Adrenal gland (tissue), 12 donors: ENCODE results near the gene NBDY. TPM values are rescaled to one million over a fixed set of nuclear protein-coding genes. Genes with fewer than 3 reads are reported as not detected.

Experiments
- DNase-seq, 7 donors: peaks; one replicate each; pipeline ENCODE4 v3.0.0-alpha.2; 2019 to 2020
- H3K27ac ChIP-seq, 5 donors: fragments of 200-600 bp; sonication (generic) in 4 of 5; 1 replicate in 3 of 5; 2 replicates in 2 of 5; pipeline versions ENCODE4 v1.5.1 to v1.8.0; 2016 to 2020; ENCODE audit warnings: mild to moderate bottlenecking in 1 of 5
- H3K27me3 ChIP-seq: fragments of 200-600 bp; 2 replicates; pipeline ENCODE4 v1.8.0; 2021
- H3K36me3 ChIP-seq, 2 donors: fragments of 200-600 bp; replicated peaks in 1 of 2; 1 replicate in 1 of 2; 2 replicates in 1 of 2; pipeline versions ENCODE4 v1.5.1 to v1.8.0; 2018 to 2022
- H3K4me1 ChIP-seq, 2 donors: fragments of 200-600 bp; replicated peaks in 1 of 2; 1 replicate in 1 of 2; 2 replicates in 1 of 2; pipeline versions ENCODE4 v1.5.1 to v1.8.0; 2018 to 2021
- H3K4me3 ChIP-seq, 4 donors: fragments of 200-600 bp; sonication (generic) in 3 of 4; one replicate each; pipeline ENCODE4 v1.5.1; 2016 to 2018
- H3K9me3 ChIP-seq, 3 donors: fragments of 200-600 bp; sonication (generic) in 1 of 3; replicated peaks in 1 of 3; 1 replicate in 2 of 3; 2 replicates in 1 of 3; pipeline versions ENCODE4 v1.5.1 to v1.8.0; 2016 to 2021
- CTCF ChIP-seq, 6 experiments: fragments of 450-650 bp in 4 of 6; fragments of 200-600 bp in 2 of 6; sonication (generic) in 1 of 6; IDR thresholded peaks; 1 replicate in 5 of 6; 2 replicates in 1 of 6; pipeline versions ENCODE4 v1.5.1 to v1.8.0; 2016 to 2021; ENCODE audit warnings: antibody characterized with exemption in 6 of 6, mild to moderate bottlenecking in 2 of 6, moderate library complexity in 1 of 6
- POLR2A ChIP-seq, 2 donors: fragments of 450-650 bp; IDR thresholded peaks; one replicate each; pipeline ENCODE4 v1.6.1; 2017; ENCODE audit warnings: antibody characterized with exemption in 2 of 2, mild to moderate bottlenecking in 2 of 2, moderate library complexity in 1 of 2
- WGBS, 4 donors: extraction: QIAGEN DNeasy Blood & Tissue Kit in 2 of 4; methylation state at CpG; one replicate each; pipeline versions ENCODE4 v1.1.5 to v1.1.7; 2013 to 2017; 5-methylcytosine and 5-hydroxymethylcytosine counted together
- intact Hi-C, 2 donors: fragments of 100-400 bp; cut with DNase I; formaldehyde crosslinking; loops; one replicate each; pipeline versions ENCODE4 v1.14.1 to v1.15.0; 2022 to 2023
- polyA plus RNA-seq, 3 donors: library from polyadenylated mRNA; stranded (reverse); fragments of 200-250 nt in 2 of 3; fragments of 350-450 nt in 1 of 3; fragmentation: Illumina TruSeq in 1 of 3; extraction: RNeasy Lipid Tissue Mini Kit (QIAGEN cat#74804) in 1 of 3; gene quantifications; one replicate each; pipeline ENCODE4 v1.2.3, GENCODE V29; 2013 to 2014
- total RNA-seq, 9 donors: library from RNA; depleted of rRNA in 4 of 9; stranded (reverse); fragments of >200 nt in 4 of 9; fragments of 120-200 nt in 1 of 9; fragmentation: NEBNext Ultra II Directional in 1 of 9; extraction: Animal tissue kit (Norgen Biotek cat#: 25700) in 1 of 9; gene quantifications; one replicate each; pipeline versions ENCODE4 v1.1.0 to v1.2.4, GENCODE V29; 2013 to 2023
- donor health status: healthy with polysubstance abuse.
- donor health status: Bipolar disorder and iron deficiency.
- donor health status: DM: yes; HTN: yes; CAD: no.
- donor health status: DM: no; HTN: no; CAD: no.
- donor health status: DM: no; HTN: no; CAD: no.
- donor health status: DM: yes; HTN: yes; CAD: no.

The NBDY gene
- total and polyA plus RNA-seq, 12 donors: 14.7 to 98.5 (median 36.3) TPM

- intact Hi-C loops: no loop called here
- H3K9me3 ChIP-seq: peaks cover 0 to 16% (median 0%) of the 10 kb centered on the region in 3 donors
- H3K4me3 ChIP-seq: no peak overlapping the region
- no peak overlapping the region for H3K27ac ChIP-seq
- 75 to 92% (median 86%) methylated on average over 2 of the region's 2 CpGs for WGBS, 4 donors
- H3K36me3 ChIP-seq: no peaks in the 10 kb centered on the region
- no peaks in the 10 kb centered on the region for H3K27me3 ChIP-seq
- DNase-seq: no peak
- TF ChIP-seq CTCF (IDR thresholded peaks at IDR 0.05) (no peak), POLR2A (IDR thresholded peaks at IDR 0.05) (no peak)
- H3K4me1 ChIP-seq: no peaks in the 10 kb centered on the region
Observed at GRCh38 chrX:56826020-56826419, 97.0 kb downstream of the NBDY start.

GRCh38 chrX:56833626-56834025 is 104.6 kb downstream of the NBDY start:
- TF ChIP-seq POLR2A (IDR thresholded peaks at IDR 0.05) (no peak), CTCF (IDR thresholded peaks at IDR 0.05) (no peak)
- no peak overlapping the region for H3K27ac ChIP-seq
- 82 to 97% (median 88%) methylated on average over 2 of the region's 2 CpGs for WGBS, 4 donors

GRCh38 chrX:56853436-56853835 is 124.4 kb downstream of the NBDY start:
- TF ChIP-seq CTCF (IDR thresholded peaks at IDR 0.05) (no peak), POLR2A (IDR thresholded peaks at IDR 0.05) (no peak)
- intact Hi-C loops: no loop called here
- peaks cover 10% of the 10 kb centered on the region for H3K27me3 ChIP-seq
- no peak overlapping the region for H3K27ac ChIP-seq
- 77 to 86% (median 84%) methylated on average over 9 of the region's 9 CpGs for WGBS, 4 donors
- DNase-seq: no peak
- no peaks in the 10 kb centered on the region for H3K9me3 ChIP-seq
- H3K36me3 ChIP-seq: no peaks in the 10 kb centered on the region
- no peaks in the 10 kb centered on the region for H3K4me1 ChIP-seq
- H3K4me3 ChIP-seq: no peak overlapping the region

More at GRCh38 chrX:56833626-56834025, 104.6 kb downstream of the NBDY start:
- H3K36me3 ChIP-seq: no peaks in the 10 kb centered on the region
- H3K4me1 ChIP-seq: no peaks in the 10 kb centered on the region
- H3K4me3 ChIP-seq: no peak overlapping the region
- intact Hi-C loops: no loop called here
- no peaks in the 10 kb centered on the region for H3K9me3 ChIP-seq
- no peak for DNase-seq
- peaks cover 4% of the 10 kb centered on the region for H3K27me3 ChIP-seq

- intact Hi-C loops: no loop called here
- H3K36me3 ChIP-seq: no peaks in the 10 kb centered on the region
Observed at GRCh38 chrX:56857042-56857441, 128.0 kb downstream of the NBDY start.

More at GRCh38 chrX:56857042-56857441, 128.0 kb downstream of the NBDY start:
- H3K27ac ChIP-seq: no peak overlapping the region
- no peak for DNase-seq
- H3K4me1 ChIP-seq: no peaks in the 10 kb centered on the region
- H3K9me3 ChIP-seq: no peaks in the 10 kb centered on the region
- no peak overlapping the region for H3K4me3 ChIP-seq
- H3K27me3 ChIP-seq: peaks cover 9% of the 10 kb centered on the region
- 75 to 100% (median 95%) methylated on average over 1 of the region's 1 CpG for WGBS, 4 donors
- no peak for TF ChIP-seq CTCF (IDR thresholded peaks at IDR 0.05)
- no peak for TF ChIP-seq POLR2A (IDR thresholded peaks at IDR 0.05)
